CD4-positive, alpha-beta T cell (primary cell): ENCODE measurements around the gene ARHGEF33. TPM values are rescaled to one million over a fixed set of nuclear protein-coding genes. Genes with fewer than 3 reads are reported as not detected.

Source experiments
- ATAC-seq: fragments of 200-7000 bp; cut with Tn5 transposase; one replicate; pipeline ENCODE4 v1.10.0; 2022; ENCODE audit warnings: mild to moderate bottlenecking; ENCODE audit not compliant: poor library complexity
- CTCF ChIA-PET: fragments of 350-600 bp; sonication (Branson Sonifier 250); formaldehyde crosslinking; loops from one replicate; lab custom pipeline; 2021; ENCODE audit warnings: antibody characterized with exemption, inconsistent platforms; lab: Charles Lee
- POLR2A ChIA-PET: fragments of 350-600 bp; sonication (Branson Sonifier 250); formaldehyde crosslinking; loops from one replicate; lab custom pipeline; 2021; ENCODE audit warnings: antibody characterized with exemption, inconsistent platforms; lab: Charles Lee
- DNase-seq, 14 experiments: peaks; one replicate each; pipeline ENCODE4 v3.0.0-alpha.2; 2013 to 2020; ENCODE audit warnings: mixed read lengths in 2 of 14
- H3K27ac ChIP-seq, 2 donors: one replicate each; pipeline versions ENCODE4 v1.5.1 to v1.7.0; 2013; ENCODE audit warnings: low read length in 2 of 2, low read depth in 1 of 2, mild to moderate bottlenecking in 1 of 2
- H3K27me3 ChIP-seq, 2 experiments: 1 replicate in 1 of 2; 2 replicates in 1 of 2; pipeline versions ENCODE4 v1.6.1 to v1.7.0; 2013; ENCODE audit warnings: low read length in 2 of 2, control low read depth in 1 of 2, mild to moderate bottlenecking in 1 of 2, moderate library complexity in 1 of 2; ENCODE audit not compliant: insufficient read depth in 2 of 2, control insufficient read depth in 1 of 2
- H3K36me3 ChIP-seq: one replicate; pipeline ENCODE4 v1.6.1; 2013; ENCODE audit warnings: low read length, control low read depth; ENCODE audit not compliant: insufficient read depth
- H3K4me1 ChIP-seq: one replicate; pipeline ENCODE4 v1.6.1; 2013; ENCODE audit warnings: low read length, control low read depth; ENCODE audit not compliant: insufficient read depth
- H3K4me3 ChIP-seq: one replicate; pipeline ENCODE4 v1.5.1; 2013; ENCODE audit warnings: mild to moderate bottlenecking, low read length, moderate library complexity
- H3K9me3 ChIP-seq, 2 experiments: 1 replicate in 1 of 2; 2 replicates in 1 of 2; pipeline versions ENCODE4 v1.6.1 to v1.7.0; 2013; ENCODE audit warnings: low read length in 2 of 2, mild to moderate bottlenecking in 2 of 2, control low read depth in 1 of 2, moderate library complexity in 1 of 2; ENCODE audit not compliant: control insufficient read depth in 1 of 2, insufficient read depth in 1 of 2
- H3K27ac Mint-ChIP-seq: one replicate; pipeline ENCODE4 v1.8.0; 2020; ENCODE audit warnings: mixed read lengths
- H3K27me3 Mint-ChIP-seq: one replicate; pipeline ENCODE4 v1.8.0; 2021; ENCODE audit warnings: mixed read lengths
- H3K36me3 Mint-ChIP-seq: one replicate; pipeline ENCODE4 v1.8.0; 2021; ENCODE audit warnings: low read depth, mixed read lengths
- H3K4me1 Mint-ChIP-seq: one replicate; pipeline ENCODE4 v1.8.0; 2021; ENCODE audit warnings: low read depth, mixed read lengths
- H3K4me3 Mint-ChIP-seq: one replicate; pipeline ENCODE4 v1.8.0; 2020; ENCODE audit warnings: mild to moderate bottlenecking, mixed read lengths
- H3K9me3 Mint-ChIP-seq: one replicate; pipeline ENCODE4 v1.8.0; 2020; ENCODE audit warnings: mixed read lengths
- CTCF ChIP-seq: fragments of 200-600 bp; IDR thresholded peaks from one replicate; pipeline ENCODE4 v1.8.0; 2022; ENCODE audit warnings: antibody characterized with exemption, mild to moderate bottlenecking
- intact Hi-C, 2 experiments: fragments of 100-400 bp; cut with DNase I in 1 of 2; cut with micrococcal nuclease in 1 of 2; formaldehyde crosslinking; loops; one replicate each; pipeline versions ENCODE4 v1.15.1 to v1.9.0; 2023 to 2025; cut with DNase I, micrococcal nuclease
- total RNA-seq, 174 experiments: library from RNA in 2 of 174; stranded (reverse) in 2 of 174; gene quantifications; one replicate each; pipeline ENCODE4 v1.2.3 and lab custom pipeline; 2021 to 2026

Gene ARHGEF33
- total RNA-seq, 2 experiments from 2014 or later, result not detected

- Histone ChIP-seq H3K36me3 (no peaks in the 10 kb centered on the region), H3K9me3 (no peaks in the 10 kb centered on the region), H3K27me3 (no peaks in the 10 kb centered on the region), H3K27ac (no peak overlapping the region), H3K4me3 (no peak overlapping the region), H3K4me1 (no peaks in the 10 kb centered on the region)
- no peak for DNase-seq
- CTCF ChIA-PET, result no interaction called here
- POLR2A ChIA-PET, result no interaction called here
- H3K4me1 Mint-ChIP-seq, result no peaks in the 10 kb centered on the region
- no peak for TF ChIP-seq CTCF
- no peak overlapping the region for H3K4me3 Mint-ChIP-seq
- H3K36me3 Mint-ChIP-seq, result no peaks in the 10 kb centered on the region
- no peaks in the 10 kb centered on the region for H3K27me3 Mint-ChIP-seq
- no peak for ATAC-seq
- intact Hi-C loops, result no loop called here
- H3K27ac Mint-ChIP-seq, result no peak overlapping the region
- H3K9me3 Mint-ChIP-seq, result no peaks in the 10 kb centered on the region
Measured at GRCh38 chr2:38971377-38971776, 81.7 kb downstream of the ARHGEF33 start.

- Histone ChIP-seq H3K27ac (no peak overlapping the region), H3K36me3 (no peaks in the 10 kb centered on the region), H3K9me3 (no peaks in the 10 kb centered on the region), H3K4me3 (no peak overlapping the region), H3K27me3 (no peaks in the 10 kb centered on the region), H3K4me1 (no peaks in the 10 kb centered on the region)
- H3K27me3 Mint-ChIP-seq, result no peaks in the 10 kb centered on the region
- TF ChIP-seq CTCF, result no peak
- no peaks in the 10 kb centered on the region for H3K4me1 Mint-ChIP-seq
- no peaks in the 10 kb centered on the region for H3K36me3 Mint-ChIP-seq
- intact Hi-C loops, result no loop called here
- ChIA-PET CTCF (no interaction called here), POLR2A (no interaction called here)
- H3K27ac Mint-ChIP-seq, result no peak overlapping the region
- H3K9me3 Mint-ChIP-seq, result no peaks in the 10 kb centered on the region
- no peak overlapping the region for H3K4me3 Mint-ChIP-seq
- ATAC-seq, result no peak
- DNase-seq, result no peak
Measured at GRCh38 chr2:38973266-38973665, 83.6 kb downstream of the ARHGEF33 start.

GRCh38 chr2:38975042-38975441, 85.4 kb downstream of the ARHGEF33 start:
- ChIA-PET POLR2A (no interaction called here), CTCF (no interaction called here)
- Mint-ChIP-seq H3K36me3 (no peaks in the 10 kb centered on the region), H3K9me3 (no peaks in the 10 kb centered on the region), H3K27ac (no peak overlapping the region), H3K27me3 (no peaks in the 10 kb centered on the region), H3K4me3 (no peak overlapping the region), H3K4me1 (no peaks in the 10 kb centered on the region)
- Histone ChIP-seq H3K27ac (no peak overlapping the region), H3K4me3 (no peak overlapping the region), H3K36me3 (no peaks in the 10 kb centered on the region), H3K27me3 (no peaks in the 10 kb centered on the region), H3K4me1 (no peaks in the 10 kb centered on the region), H3K9me3 (no peaks in the 10 kb centered on the region)
- ATAC-seq, result no peak
- TF ChIP-seq CTCF, result no peak
- intact Hi-C loops, result no loop called here
- DNase-seq, result no peak
